ENCODE results near the gene PTPRR.

- no peak for TF ChIP-seq CTCF (IDR thresholded peaks at IDR 0.05)
- no peak for TF ChIP-seq POLR2A (IDR thresholded peaks at IDR 0.05)
Observed at GRCh38 chr12:70927356-70927755, 6.8 kb upstream of the PTPRR start.

Measured in adrenal gland (tissue), 5 donors.